ENCODE measurements around the gene VEGFB.

Gene VEGFB

GRCh38 chr11:64284962-64285884 lies 50.8 kb downstream of the VEGFB start, which contains the start of gene GPR137:
TSS of gene GPR137 (plus strand) at chr11:64285848. CDS start at chr11:64286525, 677 bp downstream.
- FAIRE-seq = no peak

GRCh38 chr11:64285885-64286800 lies 51.8 kb downstream of the VEGFB start:
- FAIRE-seq = no peak

GRCh38 chr11:64286801-64287159 lies 52.4 kb downstream of the VEGFB start:
- no peak for FAIRE-seq

GRCh38 chr11:64287676-64288352 lies 53.4 kb downstream of the VEGFB start:
- FAIRE-seq = no peak

- FAIRE-seq = no peak
Observed at GRCh38 chr11:64288353-64288750, 54.0 kb downstream of the VEGFB start.
